ENCODE measurements around the gene PPM1B. TPM values are rescaled to one million over a fixed set of nuclear protein-coding genes. Genes with fewer than 3 reads are reported as not detected.

Gene PPM1B
- total RNA-seq, 4 donors from 2014 or later = 26.6 to 63.3 (median 57.5) TPM

GRCh38 chr2:44269831-44270230 lies 101.2 kb downstream of the PPM1B start:
- H3K4me1 ChIP-seq = no peaks in the 10 kb centered on the region
- H3K27me3 ChIP-seq = no peaks in the 10 kb centered on the region
- H3K36me3 ChIP-seq = no peaks in the 10 kb centered on the region
- no peaks in the 10 kb centered on the region for H3K9me3 ChIP-seq
- TF ChIP-seq CTCF (IDR thresholded peaks at IDR 0.05) (no peak), POLR2A (IDR thresholded peaks at IDR 0.05) (no peak)
- no peak for DNase-seq
- intact Hi-C loops (cut with DNase I; ENCODE audit: low total_unique reads) = no loop called here
- H3K4me3 ChIP-seq = no peak overlapping the region
- no peak overlapping the region for H3K27ac ChIP-seq

- no peak for TF ChIP-seq CTCF (IDR thresholded peaks at IDR 0.05)
- TF ChIP-seq POLR2A (IDR thresholded peaks at IDR 0.05) = no peak
- Histone ChIP-seq H3K27me3 (no peaks in the 10 kb centered on the region), H3K27ac (no peak overlapping the region), H3K36me3 (no peaks in the 10 kb centered on the region), H3K9me3 (no peaks in the 10 kb centered on the region), H3K4me1 (no peaks in the 10 kb centered on the region), H3K4me3 (no peak overlapping the region)
- intact Hi-C loops (cut with DNase I; ENCODE audit: low total_unique reads) = no loop called here
- DNase-seq = no peak
These were observed 102.6 kb downstream of the PPM1B start for GRCh38 chr2:44271296-44271695.

GRCh38 chr2:44273076-44273475 lies 104.4 kb downstream of the PPM1B start:
- Histone ChIP-seq H3K36me3 (no peaks in the 10 kb centered on the region), H3K27ac (no peak overlapping the region), H3K4me3 (no peak overlapping the region), H3K27me3 (no peaks in the 10 kb centered on the region), H3K4me1 (no peaks in the 10 kb centered on the region), H3K9me3 (no peaks in the 10 kb centered on the region)
- TF ChIP-seq POLR2A (IDR thresholded peaks at IDR 0.05) (no peak), CTCF (IDR thresholded peaks at IDR 0.05) (no peak)
- intact Hi-C loops (cut with DNase I; ENCODE audit: low total_unique reads) = no loop called here
- no peak for DNase-seq

- no peak for DNase-seq
- no peak overlapping the region for H3K27ac ChIP-seq
- no peaks in the 10 kb centered on the region for H3K9me3 ChIP-seq
- TF ChIP-seq CTCF (IDR thresholded peaks at IDR 0.05) = no peak
- TF ChIP-seq POLR2A (IDR thresholded peaks at IDR 0.05) = no peak
- H3K27me3 ChIP-seq = no peaks in the 10 kb centered on the region
- H3K4me3 ChIP-seq = no peak overlapping the region
- no peaks in the 10 kb centered on the region for H3K36me3 ChIP-seq
- no peaks in the 10 kb centered on the region for H3K4me1 ChIP-seq
- intact Hi-C loops (cut with DNase I; ENCODE audit: low total_unique reads) = no loop called here
These were observed 104.9 kb downstream of the PPM1B start for GRCh38 chr2:44273596-44273995.

- H3K9me3 ChIP-seq = no peaks in the 10 kb centered on the region
- TF ChIP-seq POLR2A (IDR thresholded peaks at IDR 0.05) = no peak
- TF ChIP-seq CTCF (IDR thresholded peaks at IDR 0.05) = no peak
- no peaks in the 10 kb centered on the region for H3K36me3 ChIP-seq
- H3K27ac ChIP-seq = no peak overlapping the region
- DNase-seq = no peak
- H3K4me1 ChIP-seq = no peaks in the 10 kb centered on the region
- no peaks in the 10 kb centered on the region for H3K27me3 ChIP-seq
- H3K4me3 ChIP-seq = no peak overlapping the region
- intact Hi-C loops (cut with DNase I; ENCODE audit: low total_unique reads) = no loop called here
These were observed 107.2 kb downstream of the PPM1B start for GRCh38 chr2:44275927-44276303.
